HepG2 (cell line): Measurements from ENCODE around the gene EMC9. TPM values are rescaled to one million over a fixed set of nuclear protein-coding genes. Genes with fewer than 3 reads are reported as not detected.

Experiments used
- FOXA1 ChIP-seq, 2 experiments: fragments of 450-650 bp in 1 of 2; sonication (generic) in 1 of 2; formaldehyde crosslinking in 1 of 2; IDR thresholded peaks; 2 replicates each; pipeline versions ENCODE4 v1.4.0 to v1.6.1; 2016 to 2020; ENCODE audit warnings: missing genetic modification reagents in 1 of 2
- FOXP1 ChIP-seq, 2 experiments: fragments of 450-650 bp in 1 of 2; IDR thresholded peaks; 2 replicates each; pipeline ENCODE4 v1.6.1; 2017 to 2018; ENCODE audit warnings: antibody characterized with exemption in 1 of 2
- GATA4 ChIP-seq: sonication (generic); IDR thresholded peaks from 2 replicates; pipeline ENCODE4 v1.6.1; 2016; ENCODE audit warnings: antibody characterized with exemption, low read depth, borderline replicate concordance
- JDP2 ChIP-seq: sonication (generic); formaldehyde crosslinking; IDR thresholded peaks from 2 replicates; pipeline ENCODE4 v1.8.1; 2022; ENCODE audit warnings: missing genetic modification reagents, borderline replicate concordance
- JUND ChIP-seq: sonication (generic); formaldehyde crosslinking; IDR thresholded peaks from 2 replicates; pipeline ENCODE4 v1.8.0; 2022; ENCODE audit warnings: mild to moderate bottlenecking, missing genetic modification reagents
- LCORL ChIP-seq, 2 experiments: fragments of 450-650 bp in 1 of 2; sonication (generic) in 1 of 2; formaldehyde crosslinking in 1 of 2; IDR thresholded peaks; 2 replicates each; pipeline versions ENCODE4 v1.5.0 to v1.6.1; 2017 to 2020; ENCODE audit warnings: antibody characterized with exemption in 1 of 2, missing genetic modification reagents in 1 of 2
- MYPOP ChIP-seq: sonication (generic); formaldehyde crosslinking; IDR thresholded peaks from 2 replicates; pipeline ENCODE4 v1.8.1; 2023; ENCODE audit warnings: mild to moderate bottlenecking, moderate library complexity, missing genetic modification reagents
- NBN ChIP-seq: fragments of 450-650 bp; conservative IDR thresholded peaks from 2 replicates; pipeline ENCODE4 v1.6.1; 2017
- REPIN1 ChIP-seq: sonication (generic); formaldehyde crosslinking; IDR thresholded peaks from 2 replicates; pipeline ENCODE4 v1.8.0; 2022; ENCODE audit warnings: missing genetic modification reagents, low read depth, mild to moderate bottlenecking, borderline replicate concordance
- SMAD1 ChIP-seq: sonication (generic); formaldehyde crosslinking; IDR thresholded peaks from 2 replicates; pipeline ENCODE4 v1.4.0; 2020; ENCODE audit warnings: missing genetic modification reagents, low read depth, mild to moderate bottlenecking, borderline replicate concordance
- SMAD3 ChIP-seq: sonication (generic); formaldehyde crosslinking; IDR thresholded peaks from 2 replicates; pipeline ENCODE4 v1.4.0; 2020; ENCODE audit warnings: missing genetic modification reagents
- U2AF2 ChIP-seq: fragments of 200-400 bp; formaldehyde crosslinking; IDR thresholded peaks from 2 replicates; pipeline ENCODE4 v1.6.1; 2017; ENCODE audit warnings: low read depth, mild to moderate bottlenecking, low read length
- ZBTB42 ChIP-seq: sonication (generic); formaldehyde crosslinking; IDR thresholded peaks from 2 replicates; pipeline ENCODE4 v1.5.0; 2020; ENCODE audit warnings: mild to moderate bottlenecking, missing genetic modification reagents
- ZNF20 ChIP-seq: sonication (generic); formaldehyde crosslinking; IDR thresholded peaks from 2 replicates; pipeline ENCODE4 v1.4.0; 2020; ENCODE audit warnings: mild to moderate bottlenecking, moderate library complexity, missing genetic modification reagents
- ZNF225 ChIP-seq: sonication (generic); formaldehyde crosslinking; IDR thresholded peaks from 2 replicates; pipeline ENCODE4 v1.4.0; 2020; ENCODE audit warnings: mild to moderate bottlenecking, missing genetic modification reagents
- ZNF260 ChIP-seq: sonication (generic); formaldehyde crosslinking; IDR thresholded peaks from 2 replicates; pipeline ENCODE4 v1.4.0; 2020; ENCODE audit warnings: missing genetic modification reagents, low read depth, mild to moderate bottlenecking, borderline replicate concordance
- ZNF280D ChIP-seq: sonication (generic); formaldehyde crosslinking; IDR thresholded peaks from 2 replicates; pipeline ENCODE4 v1.5.1; 2020; ENCODE audit warnings: mild to moderate bottlenecking, missing genetic modification reagents
- ZNF292 ChIP-seq: sonication (generic); formaldehyde crosslinking; IDR thresholded peaks from 2 replicates; pipeline ENCODE4 v1.8.1; 2022; ENCODE audit warnings: mild to moderate bottlenecking, low read depth, missing genetic modification reagents, borderline replicate concordance
- polyA plus RNA-seq, 8 experiments: library from polyadenylated mRNA; depleted of rRNA in 3 of 8; stranded (reverse) in 7 of 8; unstranded in 1 of 8; fragments of >200 nt; fragmentation: Illumina TruSeq in 4 of 8; extraction: Trizol in 4 of 8; gene quantifications; 2 replicates each; pipeline versions ENCODE4 v1.2.1 to v1.2.3, GENCODE V29; 2011 to 2016; ENCODE audit warnings: low read depth in 4 of 8, missing spikeins in 1 of 8, mixed read lengths in 1 of 8; ENCODE audit not compliant: insufficient read depth in 1 of 8
- total RNA-seq, 5 experiments: library from RNA; depleted of rRNA; stranded (reverse); fragments of >200 nt; fragmentation: Illumina TruSeq; extraction: Trizol; gene quantifications; 2 replicates each; pipeline ENCODE4 v1.2.3, GENCODE V29; 2016; ENCODE audit warnings: low read depth in 1 of 5
- TF ChIP-seq, protein P1 (sequence below): sonication (generic); formaldehyde crosslinking; IDR thresholded peaks from 2 replicates; pipeline ENCODE4 v1.8.1; 2023; ENCODE audit warnings: mild to moderate bottlenecking, missing genetic modification reagents, borderline replicate concordance
- TF ChIP-seq, protein P2 (sequence below): sonication (generic); formaldehyde crosslinking; IDR thresholded peaks from 2 replicates; pipeline ENCODE4 v1.4.0; 2020; ENCODE audit warnings: low read depth, missing genetic modification reagents

Gene EMC9
- total and polyA plus RNA-seq, 2 of the 13 experiments (the other 11 are each of a cell fraction or from before 2014, with no cell fraction given), result 60.5 to 78.7 TPM

GRCh38 chr14:24113801-24114531 lies 27.4 kb downstream of the EMC9 start (continued):
- TF ChIP-seq, protein P1, sequence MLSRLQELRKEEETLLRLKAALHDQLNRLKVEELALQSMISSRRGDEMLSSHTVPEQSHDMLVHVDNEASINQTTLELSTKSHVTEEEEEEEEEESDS, result peak; percentile 93; the same call in 1 of the 2 replicates
- TF ChIP-seq ZNF225 (CRISPR knock-in tag) (peak; percentile 91), NBN (0 out of 2 replicates have a peak, but pooled peaks have one; percentile 15), ZNF260 (CRISPR knock-in tag) (0 out of 2 replicates have a peak, but pooled peaks have one; percentile 89), ZNF280D (CRISPR knock-in tag) (peak; percentile 79), GATA4 (peak; percentile 94), SMAD3 (peak; percentile 97; the same call in 1 of the 2 replicates), JUND (peak; percentile 87), FOXA1 (IDR thresholded peaks at IDR 0.05) (no peak), FOXA1 (CRISPR knock-in tag; IDR thresholded peaks at IDR 0.05) (peak; percentile 87), ZNF292 (CRISPR knock-in tag) (peak; percentile 99), U2AF2 (no peak; the same call in 1 of the 2 replicates), REPIN1 (CRISPR knock-in tag) (peak; percentile 100), ZBTB42 (peak; percentile 85; the same call in 1 of the 2 replicates), MYPOP (CRISPR knock-in tag) (no peak), SMAD1 (peak; percentile 99), ZNF20 (CRISPR knock-in tag) (peak; percentile 83; the same call in 1 of the 2 replicates), JDP2 (CRISPR knock-in tag) (no peak), LCORL (IDR thresholded peaks at IDR 0.05) (0 out of 2 replicates have a peak, but pooled peaks have one; percentile 25), LCORL (CRISPR knock-in tag; IDR thresholded peaks at IDR 0.05) (peak; percentile 99), FOXP1 (IDR thresholded peaks at IDR 0.05) (peak; percentile 67; the same call in 1 of the 2 replicates), FOXP1 (CRISPR knock-in tag; IDR thresholded peaks at IDR 0.05) (peak; percentile 95)
- TF ChIP-seq, protein P2, sequence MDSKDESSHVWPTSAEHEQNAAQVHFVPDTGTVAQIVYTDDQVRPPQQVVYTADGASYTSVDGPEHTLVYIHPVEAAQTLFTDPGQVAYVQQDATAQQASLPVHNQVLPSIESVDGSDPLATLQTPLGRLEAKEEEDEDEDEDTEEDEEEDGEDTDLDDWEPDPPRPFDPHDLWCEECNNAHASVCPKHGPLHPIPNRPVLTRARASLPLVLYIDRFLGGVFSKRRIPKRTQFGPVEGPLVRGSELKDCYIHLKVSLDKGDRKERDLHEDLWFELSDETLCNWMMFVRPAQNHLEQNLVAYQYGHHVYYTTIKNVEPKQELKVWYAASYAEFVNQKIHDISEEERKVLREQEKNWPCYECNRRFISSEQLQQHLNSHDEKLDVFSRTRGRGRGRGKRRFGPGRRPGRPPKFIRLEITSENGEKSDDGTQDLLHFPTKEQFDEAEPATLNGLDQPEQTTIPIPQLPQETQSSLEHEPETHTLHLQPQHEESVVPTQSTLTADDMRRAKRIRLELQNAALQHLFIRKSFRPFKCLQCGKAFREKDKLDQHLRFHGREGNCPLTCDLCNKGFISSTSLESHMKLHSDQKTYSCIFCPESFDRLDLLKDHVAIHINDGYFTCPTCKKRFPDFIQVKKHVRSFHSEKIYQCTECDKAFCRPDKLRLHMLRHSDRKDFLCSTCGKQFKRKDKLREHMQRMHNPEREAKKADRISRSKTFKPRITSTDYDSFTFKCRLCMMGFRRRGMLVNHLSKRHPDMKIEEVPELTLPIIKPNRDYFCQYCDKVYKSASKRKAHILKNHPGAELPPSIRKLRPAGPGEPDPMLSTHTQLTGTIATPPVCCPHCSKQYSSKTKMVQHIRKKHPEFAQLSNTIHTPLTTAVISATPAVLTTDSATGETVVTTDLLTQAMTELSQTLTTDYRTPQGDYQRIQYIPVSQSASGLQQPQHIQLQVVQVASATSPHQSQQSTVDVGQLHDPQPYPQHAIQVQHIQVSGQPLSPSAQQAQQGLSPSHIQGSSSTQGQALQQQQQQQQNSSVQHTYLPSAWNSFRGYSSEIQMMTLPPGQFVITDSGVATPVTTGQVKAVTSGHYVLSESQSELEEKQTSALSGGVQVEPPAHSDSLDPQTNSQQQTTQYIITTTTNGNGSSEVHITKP, result peak; percentile 92; the same call in 1 of the 2 replicates
